LNCaP clone FGC (cell line): ENCODE measurements around the gene TLR10.

Experiments
- DNase-seq: peaks from one replicate; pipeline ENCODE4 v3.0.0-alpha.2; 2011; ENCODE audit warnings: low read depth
- H3K4me3 ChIP-seq: 2 replicates; pipeline ENCODE4 v1.5.1; 2011; ENCODE audit warnings: mild to moderate bottlenecking, low read depth, low read length, control low read depth
- CTCF ChIP-seq: IDR thresholded peaks from 2 replicates; pipeline ENCODE4 v1.5.1; 2012; ENCODE audit warnings: mild to moderate bottlenecking; ENCODE audit not compliant: control insufficient read depth, insufficient read depth; ENCODE audit errors: extremely low read depth

TLR10 gene, protein sequence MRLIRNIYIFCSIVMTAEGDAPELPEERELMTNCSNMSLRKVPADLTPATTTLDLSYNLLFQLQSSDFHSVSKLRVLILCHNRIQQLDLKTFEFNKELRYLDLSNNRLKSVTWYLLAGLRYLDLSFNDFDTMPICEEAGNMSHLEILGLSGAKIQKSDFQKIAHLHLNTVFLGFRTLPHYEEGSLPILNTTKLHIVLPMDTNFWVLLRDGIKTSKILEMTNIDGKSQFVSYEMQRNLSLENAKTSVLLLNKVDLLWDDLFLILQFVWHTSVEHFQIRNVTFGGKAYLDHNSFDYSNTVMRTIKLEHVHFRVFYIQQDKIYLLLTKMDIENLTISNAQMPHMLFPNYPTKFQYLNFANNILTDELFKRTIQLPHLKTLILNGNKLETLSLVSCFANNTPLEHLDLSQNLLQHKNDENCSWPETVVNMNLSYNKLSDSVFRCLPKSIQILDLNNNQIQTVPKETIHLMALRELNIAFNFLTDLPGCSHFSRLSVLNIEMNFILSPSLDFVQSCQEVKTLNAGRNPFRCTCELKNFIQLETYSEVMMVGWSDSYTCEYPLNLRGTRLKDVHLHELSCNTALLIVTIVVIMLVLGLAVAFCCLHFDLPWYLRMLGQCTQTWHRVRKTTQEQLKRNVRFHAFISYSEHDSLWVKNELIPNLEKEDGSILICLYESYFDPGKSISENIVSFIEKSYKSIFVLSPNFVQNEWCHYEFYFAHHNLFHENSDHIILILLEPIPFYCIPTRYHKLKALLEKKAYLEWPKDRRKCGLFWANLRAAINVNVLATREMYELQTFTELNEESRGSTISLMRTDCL

DNA sequence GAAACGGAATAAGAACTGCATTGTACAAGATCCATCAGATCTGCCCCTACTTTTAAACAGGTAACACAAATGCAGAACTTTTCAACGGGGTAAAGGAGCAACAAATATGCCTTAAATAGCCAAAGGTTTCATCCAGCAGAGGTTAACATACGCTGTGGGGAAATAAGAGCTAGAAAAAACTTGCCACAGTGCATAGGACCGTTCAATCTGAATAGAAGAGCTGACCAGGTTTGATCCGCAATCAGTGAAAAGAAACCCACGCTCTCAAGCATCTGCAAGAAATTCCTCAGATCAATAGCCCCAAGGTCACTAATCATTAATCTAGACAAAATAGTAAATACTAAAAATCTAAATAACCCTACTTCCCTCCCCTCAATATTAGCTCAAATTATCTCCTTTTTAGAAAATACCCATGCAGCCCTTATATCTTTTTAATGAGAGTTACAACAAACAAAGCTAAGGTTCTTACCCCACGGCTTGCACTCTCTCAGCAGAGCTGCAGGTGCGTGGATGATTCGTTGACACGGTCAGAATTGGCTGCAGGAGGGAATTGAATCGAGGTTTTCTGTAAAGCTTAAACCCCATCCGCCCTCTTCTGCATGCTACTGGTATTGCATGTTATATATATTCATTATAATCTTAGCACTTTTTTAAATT, at the start of gene TLR10:
Gene TLR10 (minus strand): TSS at position 539 of the 657 bp plus-strand sequence. CDS start 7,400 bp downstream, outside the sequence.
- H3K4me3 ChIP-seq: no peak within 1 kb of the TSS
- peak; percentile 47 for TF ChIP-seq CTCF
- DNase-seq: peak; percentile 21

- TF ChIP-seq CTCF: no peak
- H3K4me3 ChIP-seq: no peak overlapping the region
These were observed 49.4 kb upstream of the TLR10 start for GRCh38 chr4:38832206-38832605.

GRCh38 chr4:38831653-38832052, 48.9 kb upstream of the TLR10 start:
- no peak overlapping the region for H3K4me3 ChIP-seq
- no peak for TF ChIP-seq CTCF
- no peak for DNase-seq

More at GRCh38 chr4:38832206-38832605, 49.4 kb upstream of the TLR10 start:
- DNase-seq: no peak

- DNase-seq: no peak
- H3K4me3 ChIP-seq: no peak overlapping the region
- TF ChIP-seq CTCF: no peak
These were observed 46.4 kb upstream of the TLR10 start for GRCh38 chr4:38829237-38829636.

- DNase-seq: no peak
- no peak overlapping the region for H3K4me3 ChIP-seq
- TF ChIP-seq CTCF: no peak
These were observed 41.0 kb upstream of the TLR10 start for GRCh38 chr4:38823766-38824165.

DNA sequence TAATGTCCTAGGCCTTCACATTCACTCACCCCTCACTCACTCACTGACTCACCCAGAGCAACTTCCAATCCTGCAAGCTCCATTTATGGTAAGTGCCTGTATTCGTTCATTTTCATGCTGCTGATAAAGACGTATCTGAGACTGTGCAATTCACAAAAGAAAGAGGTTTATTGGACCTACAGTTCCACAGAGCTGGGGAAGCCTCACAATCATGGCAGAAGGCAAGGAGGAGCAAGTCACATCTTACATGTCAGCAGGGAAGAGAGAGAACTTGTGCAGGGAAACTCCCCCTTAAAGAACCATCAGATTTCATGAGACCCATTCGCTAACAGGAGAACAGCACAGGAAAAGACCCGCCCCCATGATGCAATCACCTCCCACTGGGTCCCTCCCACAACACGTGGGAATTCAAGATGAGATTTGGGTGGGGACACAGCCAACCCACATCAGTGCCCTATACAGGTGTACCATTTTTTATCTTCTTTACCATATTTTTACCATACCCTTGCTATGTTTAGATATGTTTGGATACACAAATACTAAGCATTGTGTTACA, 40.0 kb upstream of the TLR10 start:
- no peak for DNase-seq
- TF ChIP-seq CTCF: no peak
- H3K4me3 ChIP-seq: no peak overlapping the region
